ENCODE results near the gene TUBA3E. TPM values are rescaled to one million over a fixed set of nuclear protein-coding genes. Genes with fewer than 3 reads are reported as not detected.
"Not testable (repeated sequence)": the region's sequence is repeated elsewhere in the genome, so short reads cannot be mapped to it uniquely, and the experiment has no call there.

Gene TUBA3E
- total and polyA plus RNA-seq, 2 experiments from 2014 or later, result not detected

DNA sequence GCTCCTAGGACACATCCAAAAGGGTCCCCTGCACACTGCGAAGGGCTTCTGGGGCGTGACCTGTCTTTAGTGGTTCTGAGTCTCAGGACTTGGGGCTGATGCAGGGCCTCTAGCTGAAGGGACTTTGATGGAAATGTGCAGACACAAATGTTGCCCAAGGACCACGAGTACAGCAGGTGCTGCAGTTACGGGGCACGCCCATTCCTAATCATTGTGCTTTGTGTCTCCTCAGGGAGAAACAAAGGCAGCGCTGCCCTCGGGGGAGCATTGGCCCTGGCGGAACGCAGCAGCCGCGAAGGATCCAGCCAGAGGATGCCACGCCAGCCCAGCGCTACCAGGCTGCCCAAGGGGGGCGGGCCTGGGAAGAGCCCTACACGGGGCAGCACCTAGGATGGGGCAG, 8.0 kb downstream of the TUBA3E start:
- H3K9ac ChIP-seq, result no peak overlapping the region
- H3K79me2 ChIP-seq (ENCODE audit: insufficient read depth), result peaks cover 14% of the 10 kb centered on the region
- H3K9me2 ChIP-seq (ENCODE audit: insufficient read depth), result no peaks in the 10 kb centered on the region
- TF ChIP-seq EZH2phosphoT487 (IDR thresholded peaks at IDR 0.05; ENCODE audit: insufficient read depth, low read depth) (no peak), EZH2 (IDR thresholded peaks at IDR 0.05; ENCODE audit: insufficient read depth, poor library complexity, severe bottlenecking) (no peak)
- H3K4me3 ChIP-seq, result no peak overlapping the region
- H3F3A ChIP-seq (ENCODE audit: insufficient read depth), result no peaks in the 10 kb centered on the region
- no peaks in the 10 kb centered on the region for H3K4me1 ChIP-seq (ENCODE audit: insufficient read depth)
- H3K27me3 ChIP-seq (replicated peaks; ENCODE audit: insufficient read depth), result no peaks in the 10 kb centered on the region
- DNase-seq, result no peak
- no peak overlapping the region for H3K4me2 ChIP-seq (ENCODE audit: unreplicated experiment)
- no peaks in the 10 kb centered on the region for H3K36me3 ChIP-seq (ENCODE audit: low read depth)
- H3K27ac ChIP-seq, result no peak overlapping the region
- 91 to 94% methylated on average over 15 of the region's 15 CpGs for WGBS, 2 experiments (ENCODE audit: low coverage in 1 of 2, low lambda C conversion rate in 2 of 2, missing lambda C conversion rate in 2 of 2)
- H3K9me3 ChIP-seq (ENCODE audit: low read depth), result no peaks in the 10 kb centered on the region
- no peaks in the 10 kb centered on the region for H4K20me1 ChIP-seq (ENCODE audit: insufficient read depth)
- in situ Hi-C loops (cut with MboI), result no loop called here
- H2AFZ ChIP-seq, result no peak overlapping the region

DNA sequence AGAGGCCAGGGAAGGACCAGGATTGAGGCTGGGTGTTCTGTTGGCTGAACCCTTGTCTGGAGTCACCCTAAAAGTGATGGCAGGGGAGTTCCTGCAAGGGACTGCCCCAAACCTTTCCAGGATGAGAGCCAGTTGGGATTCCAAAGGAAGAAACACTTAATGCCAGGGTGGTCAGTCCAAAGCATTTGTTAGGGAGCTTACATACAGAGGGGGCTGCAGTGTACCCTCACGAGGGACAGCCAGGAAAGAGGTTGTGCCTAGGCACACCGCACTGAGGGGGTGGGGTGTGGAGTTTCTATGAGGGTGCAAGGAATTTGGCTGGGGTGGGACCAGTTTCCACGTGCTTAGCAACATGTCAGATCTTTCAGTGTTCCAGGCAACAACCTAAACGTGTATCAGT, 9.3 kb downstream of the TUBA3E start:
- H3K27ac ChIP-seq; H3K27me3 ChIP-seq (replicated peaks; ENCODE audit: insufficient read depth); H3K4me1 ChIP-seq (ENCODE audit: insufficient read depth); H3K4me3 ChIP-seq; H4K20me1 ChIP-seq (ENCODE audit: insufficient read depth); H3K9me2 ChIP-seq (ENCODE audit: insufficient read depth); H3K36me3 ChIP-seq (ENCODE audit: low read depth); H3F3A ChIP-seq (ENCODE audit: insufficient read depth); H3K9ac ChIP-seq; H3K9me3 ChIP-seq (ENCODE audit: low read depth); H3K4me2 ChIP-seq (ENCODE audit: unreplicated experiment); DNase-seq; H2AFZ ChIP-seq: not testable (repeated sequence)
- 73 to 74% methylated on average over 4 of the region's 4 CpGs for WGBS, 2 experiments (ENCODE audit: low coverage in 1 of 2, low lambda C conversion rate in 2 of 2, missing lambda C conversion rate in 2 of 2)
- H3K79me2 ChIP-seq (ENCODE audit: insufficient read depth), result peaks cover 27% of the 10 kb centered on the region
- in situ Hi-C loops (cut with MboI), result loop anchor here (10.0 kb wide), 1 partner anchor 146 kb away; no protein-coding TSS in a partner anchor

DNA sequence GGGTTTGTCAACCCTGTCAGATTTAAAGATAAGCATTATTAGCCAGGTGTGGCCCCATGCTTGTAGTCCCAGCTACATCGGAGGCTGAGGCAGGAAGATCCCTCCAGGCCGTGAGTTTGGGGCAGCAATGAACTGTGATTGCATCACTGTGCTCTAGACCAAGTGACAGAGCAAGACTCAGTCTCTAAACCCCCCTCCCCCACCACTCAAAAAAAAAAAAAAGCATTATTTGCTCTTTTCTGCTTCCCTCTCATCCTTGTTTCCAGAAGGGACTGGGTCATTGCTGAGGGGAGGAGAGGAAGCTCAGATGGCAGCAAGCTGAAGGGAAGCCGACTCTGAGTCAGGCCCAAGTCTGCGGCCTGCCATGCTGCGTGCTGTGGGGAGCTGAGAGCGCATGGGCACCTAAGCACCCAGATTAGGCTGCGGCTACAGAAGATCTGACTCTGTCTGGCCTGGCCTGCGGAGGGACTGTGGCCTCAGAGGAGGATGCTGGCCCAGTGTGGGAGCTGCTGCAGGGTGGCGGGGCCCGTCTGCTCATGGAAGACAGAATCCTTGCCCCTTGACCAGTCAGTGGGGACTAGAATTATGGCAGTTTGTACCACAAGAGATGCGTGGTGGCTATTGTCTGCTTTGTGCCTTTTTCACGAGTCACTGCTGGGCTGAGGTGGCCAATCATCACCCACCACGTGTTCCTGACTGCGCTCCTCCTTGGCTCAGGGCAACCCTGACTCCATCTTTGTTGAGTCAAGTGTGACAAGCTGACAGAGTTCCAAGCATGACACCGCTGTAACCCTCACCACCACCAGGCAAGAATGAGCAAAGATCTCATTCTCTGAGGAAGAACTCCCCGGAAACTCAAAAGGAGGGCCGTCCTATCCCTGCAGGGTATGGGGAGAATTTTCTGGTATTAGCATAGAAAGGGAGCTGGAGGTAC, 10.1 kb downstream of the TUBA3E start:
- not testable (repeated sequence) for H3K36me3 ChIP-seq (ENCODE audit: low read depth); H3K4me1 ChIP-seq (ENCODE audit: insufficient read depth); H3K9me3 ChIP-seq (ENCODE audit: low read depth); H3K4me2 ChIP-seq (ENCODE audit: unreplicated experiment); H3K4me3 ChIP-seq; H3F3A ChIP-seq (ENCODE audit: insufficient read depth); H2AFZ ChIP-seq; H3K27me3 ChIP-seq (replicated peaks; ENCODE audit: insufficient read depth); H3K9me2 ChIP-seq (ENCODE audit: insufficient read depth); DNase-seq; H3K9ac ChIP-seq; H4K20me1 ChIP-seq (ENCODE audit: insufficient read depth); H3K27ac ChIP-seq
- in situ Hi-C loops (cut with MboI), result loop anchor here (10.0 kb wide), 1 partner anchor 147 kb away; no protein-coding TSS in a partner anchor
- 89 to 93% methylated on average over 17 of the region's 17 CpGs for WGBS, 2 experiments (ENCODE audit: low coverage in 1 of 2, low lambda C conversion rate in 2 of 2, missing lambda C conversion rate in 2 of 2)
- H3K79me2 ChIP-seq (ENCODE audit: insufficient read depth), result peaks cover 35% of the 10 kb centered on the region

DNA sequence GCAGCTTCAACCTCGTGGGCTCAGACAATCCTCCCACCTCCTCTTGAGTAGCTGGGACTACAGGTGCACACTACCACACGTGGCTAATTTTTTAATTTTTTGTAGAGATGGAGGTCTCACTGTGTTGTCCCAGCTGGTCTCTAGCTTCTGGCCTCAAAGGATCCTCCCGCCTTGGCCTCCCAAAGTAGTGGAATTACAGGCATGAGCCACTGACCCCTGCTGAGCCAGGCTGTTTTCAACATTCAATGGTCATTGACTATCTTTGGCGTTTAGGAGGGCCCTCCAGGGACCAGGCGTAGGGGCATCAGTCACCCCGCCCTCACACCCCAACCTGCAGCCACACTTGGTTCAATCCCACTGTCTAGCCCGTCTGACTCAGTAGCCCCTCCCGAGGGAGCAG, 11.0 kb downstream of the TUBA3E start:
- 56 to 70% methylated on average over 5 to 7 of the region's 8 CpGs for WGBS, 2 experiments (ENCODE audit: low coverage in 1 of 2, low lambda C conversion rate in 2 of 2, missing lambda C conversion rate in 2 of 2)
- H3K27me3 ChIP-seq (replicated peaks; ENCODE audit: insufficient read depth), result no peaks in the 10 kb centered on the region
- no peak overlapping the region for H3K27ac ChIP-seq
- no peaks in the 10 kb centered on the region for H3K9me2 ChIP-seq (ENCODE audit: insufficient read depth)
- 0 out of 2 replicates have a peak, but pooled peaks cover 3% of the 10 kb centered on the region for H3K4me1 ChIP-seq (ENCODE audit: insufficient read depth)
- no peak overlapping the region for H2AFZ ChIP-seq
- TF ChIP-seq EZH2 (IDR thresholded peaks at IDR 0.05; ENCODE audit: insufficient read depth, poor library complexity, severe bottlenecking) (no peak), EZH2phosphoT487 (IDR thresholded peaks at IDR 0.05; ENCODE audit: insufficient read depth, low read depth) (no peak)
- no peak overlapping the region for H3K4me2 ChIP-seq (ENCODE audit: unreplicated experiment)
- H4K20me1 ChIP-seq (ENCODE audit: insufficient read depth), result no peaks in the 10 kb centered on the region
- H3K9ac ChIP-seq, result no peak overlapping the region
- in situ Hi-C loops (cut with MboI), result loop anchor here (10.0 kb wide), 1 partner anchor 148 kb away; no protein-coding TSS in a partner anchor
- H3K79me2 ChIP-seq (ENCODE audit: insufficient read depth), result peaks cover 41% of the 10 kb centered on the region
- DNase-seq, result no peak
- H3F3A ChIP-seq (ENCODE audit: insufficient read depth), result no peaks in the 10 kb centered on the region
- H3K9me3 ChIP-seq (ENCODE audit: low read depth), result no peaks in the 10 kb centered on the region
- no peak overlapping the region for H3K4me3 ChIP-seq
- no peaks in the 10 kb centered on the region for H3K36me3 ChIP-seq (ENCODE audit: low read depth)

Data from GM23248 (cell line).